GM12874 (cell line): ENCODE data around the gene CBX7.

ENCODE experiments used
- TF ChIP-seq, protein P1 (sequence below): IDR thresholded peaks from 2 replicates; pipeline ENCODE4 v1.5.1; 2011; ENCODE audit warnings: low read depth, mild to moderate bottlenecking, control low read depth, low read length, moderate library complexity; ENCODE audit not compliant: insufficient read depth

CBX7 gene

DNA sequence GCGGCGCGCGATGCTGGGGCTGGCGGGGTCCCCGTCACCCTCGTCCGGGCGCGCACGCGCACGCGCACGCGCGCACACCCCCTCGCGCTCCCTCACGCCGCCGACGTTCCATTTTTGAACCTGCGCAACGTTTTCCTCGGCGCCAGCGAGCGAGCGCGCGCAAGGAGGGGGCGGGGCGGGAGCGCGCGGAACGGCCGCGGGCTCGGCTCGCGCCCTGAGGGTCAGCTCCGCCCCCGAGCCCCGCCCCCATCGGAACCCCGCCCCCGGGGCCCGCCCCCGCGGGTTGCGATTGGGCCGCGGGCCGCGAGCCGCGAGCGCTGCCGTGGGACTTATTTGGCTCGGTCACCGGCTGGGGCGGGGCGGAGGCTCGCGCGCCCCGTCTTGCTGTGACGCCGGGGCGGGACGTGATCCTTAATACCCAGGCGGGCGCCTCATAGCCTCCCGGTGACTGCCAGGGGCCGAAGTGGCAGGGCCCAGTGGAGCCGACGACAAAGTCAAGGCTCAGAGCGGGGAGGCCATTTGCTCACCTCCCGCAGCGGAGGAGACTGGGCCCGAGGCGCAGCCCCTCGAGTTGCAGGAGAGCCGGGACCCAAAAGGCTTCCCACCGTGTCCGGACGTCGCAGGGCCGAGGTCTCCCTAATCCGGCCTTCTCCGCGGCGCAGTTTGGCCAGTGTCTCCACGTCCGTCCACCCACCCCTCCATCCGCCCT, at the start of gene CBX7:
Gene CBX7 (minus strand): TSS at position 170 of the 709 bp plus-strand sequence. CDS start 236 bp downstream, outside the sequence.
- TF ChIP-seq, protein P1, sequence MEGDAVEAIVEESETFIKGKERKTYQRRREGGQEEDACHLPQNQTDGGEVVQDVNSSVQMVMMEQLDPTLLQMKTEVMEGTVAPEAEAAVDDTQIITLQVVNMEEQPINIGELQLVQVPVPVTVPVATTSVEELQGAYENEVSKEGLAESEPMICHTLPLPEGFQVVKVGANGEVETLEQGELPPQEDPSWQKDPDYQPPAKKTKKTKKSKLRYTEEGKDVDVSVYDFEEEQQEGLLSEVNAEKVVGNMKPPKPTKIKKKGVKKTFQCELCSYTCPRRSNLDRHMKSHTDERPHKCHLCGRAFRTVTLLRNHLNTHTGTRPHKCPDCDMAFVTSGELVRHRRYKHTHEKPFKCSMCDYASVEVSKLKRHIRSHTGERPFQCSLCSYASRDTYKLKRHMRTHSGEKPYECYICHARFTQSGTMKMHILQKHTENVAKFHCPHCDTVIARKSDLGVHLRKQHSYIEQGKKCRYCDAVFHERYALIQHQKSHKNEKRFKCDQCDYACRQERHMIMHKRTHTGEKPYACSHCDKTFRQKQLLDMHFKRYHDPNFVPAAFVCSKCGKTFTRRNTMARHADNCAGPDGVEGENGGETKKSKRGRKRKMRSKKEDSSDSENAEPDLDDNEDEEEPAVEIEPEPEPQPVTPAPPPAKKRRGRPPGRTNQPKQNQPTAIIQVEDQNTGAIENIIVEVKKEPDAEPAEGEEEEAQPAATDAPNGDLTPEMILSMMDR: no peak

DNA sequence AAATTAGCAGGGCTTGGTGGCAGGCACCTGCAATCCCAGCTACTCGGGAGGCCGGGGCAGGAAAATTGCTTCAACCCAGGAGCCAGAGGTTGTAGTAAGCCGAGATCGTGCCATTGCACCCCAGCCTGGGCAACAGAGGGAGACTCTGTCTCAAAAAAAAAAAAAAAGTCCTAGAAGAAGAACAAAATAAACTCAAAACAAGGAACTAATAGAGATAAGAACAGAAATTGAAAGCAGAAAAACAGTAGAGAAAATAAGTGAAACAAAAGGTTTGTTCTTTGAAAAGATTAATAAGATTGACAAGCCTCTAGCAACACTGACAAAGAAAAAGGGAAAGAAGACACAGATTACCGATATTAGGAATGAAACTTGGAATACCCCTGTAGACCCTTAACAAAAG, 45.1 kb upstream of the CBX7 start:
- TF ChIP-seq, protein P1: no peak

DNA sequence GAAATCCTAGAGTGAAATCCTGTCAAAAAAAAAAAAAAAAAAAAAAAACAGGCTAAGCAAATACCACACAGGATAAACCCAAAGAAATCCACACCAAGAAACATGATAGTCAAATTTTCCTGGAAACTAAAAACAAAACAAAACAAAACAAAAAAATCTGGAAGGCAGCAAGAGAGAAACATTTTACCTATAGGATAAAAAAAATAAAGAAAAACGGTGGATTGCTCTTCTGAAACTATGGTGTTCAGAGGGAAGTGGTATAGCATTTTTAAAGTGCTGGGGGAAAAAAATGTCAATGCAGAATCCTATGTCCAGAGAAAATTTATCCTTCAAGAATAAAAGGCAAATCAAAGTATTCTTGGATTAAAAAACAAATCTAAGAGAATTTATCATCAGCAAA, 41.6 kb upstream of the CBX7 start:
- TF ChIP-seq, protein P1: no peak

DNA sequence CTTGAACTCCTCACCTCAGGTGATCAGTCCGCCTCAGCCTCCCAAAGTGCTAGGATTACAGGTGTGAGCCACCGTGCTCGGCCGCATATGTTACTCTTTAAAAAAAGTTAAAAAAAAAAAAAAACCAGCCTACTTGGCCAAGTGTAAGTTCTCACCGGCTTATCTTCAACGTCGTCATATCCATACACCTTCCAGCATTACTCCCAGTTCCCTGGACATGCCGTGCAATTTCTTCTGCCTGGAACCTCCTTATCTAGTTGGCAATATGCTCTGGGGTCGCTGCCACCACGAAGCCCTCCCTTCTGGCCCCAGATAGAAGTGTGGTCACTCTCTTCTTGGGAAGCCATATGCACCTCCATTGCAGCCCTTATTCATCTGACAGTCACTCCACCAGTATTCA, 36.3 kb upstream of the CBX7 start:
- TF ChIP-seq, protein P1: no peak

DNA sequence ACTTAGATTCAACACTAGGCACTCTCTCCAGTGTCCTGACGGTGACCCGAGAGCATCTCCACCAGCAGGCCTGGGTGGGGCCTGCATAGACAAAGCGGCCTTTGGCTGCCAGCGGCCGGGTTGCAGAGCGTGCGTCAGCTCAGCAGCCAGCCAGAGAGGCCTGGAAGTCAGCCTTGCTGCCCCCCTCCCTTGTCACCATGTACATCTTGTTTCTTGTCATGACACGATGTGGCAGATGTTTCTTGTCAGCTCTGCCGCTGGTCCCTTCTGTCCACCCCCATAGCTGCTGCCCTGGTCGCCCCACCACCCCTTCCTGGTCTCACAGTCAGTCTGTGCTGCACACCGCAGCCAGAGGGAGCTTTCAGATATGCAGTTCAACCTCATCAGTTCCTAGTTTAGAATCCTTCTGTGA, 33.1 kb upstream of the CBX7 start:
- TF ChIP-seq, protein P1: no peak

DNA sequence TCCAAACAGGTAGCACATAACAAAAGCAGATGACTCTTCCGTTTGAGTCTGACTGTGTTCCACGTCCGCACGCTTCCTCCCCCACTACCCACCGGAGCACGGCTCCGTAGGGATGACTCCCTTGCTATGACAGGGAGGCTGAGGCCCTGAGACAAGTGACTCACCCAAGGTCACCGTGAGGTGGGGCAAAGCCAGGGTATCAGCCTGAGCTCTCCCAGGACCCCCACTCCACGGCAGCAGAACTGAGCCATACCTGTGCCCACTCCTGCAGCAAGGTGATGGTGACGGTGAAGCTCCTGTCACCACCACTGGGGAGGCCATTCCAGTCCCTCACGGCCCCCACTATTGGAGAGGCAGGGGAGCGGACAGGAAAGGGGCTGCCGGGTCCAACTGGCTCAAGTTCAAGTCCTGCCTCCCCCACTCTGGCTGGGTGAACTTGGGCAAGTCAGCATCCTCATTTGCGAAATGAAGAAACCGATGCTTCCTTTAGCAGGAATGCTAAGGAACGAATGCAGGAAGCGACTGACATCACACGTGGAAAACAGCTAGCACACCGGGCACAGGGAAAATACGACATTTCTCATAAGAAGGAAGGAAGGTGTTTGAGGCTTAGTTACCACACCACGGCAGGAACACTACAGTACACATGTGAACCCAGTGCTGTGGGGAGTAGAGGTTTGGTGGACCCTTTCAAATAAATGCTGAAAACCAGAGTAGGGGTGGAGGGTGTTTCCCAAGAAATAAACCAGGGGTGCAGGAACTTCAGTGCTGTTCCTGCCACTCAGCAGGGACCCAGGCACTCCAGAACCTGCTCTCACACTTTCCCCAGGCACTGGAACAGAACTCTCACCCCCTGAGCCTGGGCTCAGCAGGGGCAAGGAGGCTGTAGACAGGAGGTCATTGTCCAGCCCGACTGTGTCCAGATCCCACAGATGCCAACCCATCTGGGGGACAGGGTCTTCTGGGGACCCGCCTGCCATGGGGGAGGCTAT, 32.4 kb upstream of the CBX7 start:
- TF ChIP-seq, protein P1: no peak

DNA sequence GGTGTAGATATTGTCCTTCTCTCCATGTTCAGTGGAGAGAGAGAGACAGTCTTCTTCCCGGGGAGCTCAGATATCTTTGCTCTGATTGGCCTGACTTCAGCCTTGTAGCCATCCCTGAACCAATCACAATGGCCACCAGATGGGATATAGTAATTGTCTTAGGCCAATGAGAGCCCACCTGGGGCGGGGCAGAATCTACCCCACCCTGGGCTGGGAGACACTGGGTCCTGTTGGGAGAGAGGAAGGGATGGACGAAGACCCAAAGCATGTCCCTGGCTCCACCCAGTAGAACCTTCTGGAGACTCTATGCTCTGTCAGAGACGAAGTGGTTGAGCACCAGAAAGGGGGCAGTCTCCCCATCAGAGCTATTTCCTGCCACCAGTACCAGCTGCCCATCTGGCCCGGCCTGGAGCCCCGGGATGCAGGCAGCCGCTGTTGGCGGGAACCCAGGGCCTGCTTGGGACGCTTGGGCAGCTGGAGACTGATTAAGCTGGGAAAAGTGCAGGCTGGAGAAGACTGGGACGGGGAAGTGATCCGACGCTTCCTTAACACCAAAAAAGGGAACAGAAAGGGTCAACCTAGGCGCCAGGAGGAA, 31.6 kb upstream of the CBX7 start:
- TF ChIP-seq, protein P1: no peak
